Measurements from ENCODE around the gene ANKRD27. TPM values are rescaled to one million over a fixed set of nuclear protein-coding genes. Genes with fewer than 3 reads are reported as not detected.
"Not testable (repeated sequence)": the region's sequence is repeated elsewhere in the genome, so short reads cannot be mapped to it uniquely, and the experiment has no call there.

Gene ANKRD27
- total RNA-seq, 4 donors from 2014 or later, result 26.4 to 36.2 (median 30.8) TPM

GRCh38 chr19:32580901-32581704 lies 93.9 kb downstream of the ANKRD27 start, which contains the start of gene PDCD5:
TSS of gene PDCD5 (plus strand) at chr19:32581190. CDS start at chr19:32581262, 72 bp downstream.
- H3K4me1 ChIP-seq, result peaks cover 18% of the 10 kb centered on the region
- no peaks in the 10 kb centered on the region for H3K27me3 ChIP-seq
- 0% methylated on average over 21 of the region's 81 CpGs for WGBS
- peak within 1 kb of the TSS; percentile 93 for H3K4me3 ChIP-seq
- DNase-seq (ENCODE audit: low spot score in 2 of 2), result peak; percentile 96
- H3K36me3 ChIP-seq, result peaks cover 21% of the 10 kb centered on the region
- peak within 1 kb of the TSS; percentile 92 for H3K27ac ChIP-seq
- TF ChIP-seq POLR2A (IDR thresholded peaks at IDR 0.05) (peak in 1 of 2 donors; percentile 25), POLR2AphosphoS5 (IDR thresholded peaks at IDR 0.05) (no peak), EP300 (IDR thresholded peaks at IDR 0.05) (no peak)
- no peaks in the 10 kb centered on the region for H3K9me3 ChIP-seq

DNA sequence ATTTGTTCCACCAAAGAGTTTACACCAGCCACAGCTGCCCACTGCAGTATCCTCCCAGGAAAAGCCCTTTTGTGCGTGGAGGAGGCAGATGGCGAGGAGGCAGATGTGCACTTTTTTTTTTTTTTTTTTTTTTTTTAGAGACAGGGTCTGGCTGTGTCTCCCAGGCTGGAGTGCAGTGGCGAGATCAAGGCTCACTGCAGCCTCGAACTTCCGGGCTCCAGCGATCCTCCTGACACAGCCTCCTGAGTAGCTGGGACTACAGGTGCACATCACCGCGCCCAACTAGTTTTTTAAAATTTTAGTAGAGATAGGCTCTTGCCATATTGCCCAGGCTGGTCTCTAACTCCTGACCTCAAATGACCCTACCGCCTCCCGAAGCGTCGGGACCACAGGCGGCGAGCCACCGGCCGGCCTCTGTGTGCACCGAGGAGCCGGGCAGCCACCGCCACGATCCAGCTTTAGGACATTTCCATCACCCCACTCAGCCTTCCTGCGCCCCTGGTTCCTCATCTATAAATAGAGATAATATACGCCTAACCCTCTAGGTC lies 94.6 kb downstream of the ANKRD27 start:
- H3K36me3 ChIP-seq, result peaks cover 14% of the 10 kb centered on the region
- no peak for TF ChIP-seq EP300 (IDR thresholded peaks at IDR 0.05)
- TF ChIP-seq POLR2AphosphoS5 (IDR thresholded peaks at IDR 0.05), result no peak
- TF ChIP-seq, protein P1, sequence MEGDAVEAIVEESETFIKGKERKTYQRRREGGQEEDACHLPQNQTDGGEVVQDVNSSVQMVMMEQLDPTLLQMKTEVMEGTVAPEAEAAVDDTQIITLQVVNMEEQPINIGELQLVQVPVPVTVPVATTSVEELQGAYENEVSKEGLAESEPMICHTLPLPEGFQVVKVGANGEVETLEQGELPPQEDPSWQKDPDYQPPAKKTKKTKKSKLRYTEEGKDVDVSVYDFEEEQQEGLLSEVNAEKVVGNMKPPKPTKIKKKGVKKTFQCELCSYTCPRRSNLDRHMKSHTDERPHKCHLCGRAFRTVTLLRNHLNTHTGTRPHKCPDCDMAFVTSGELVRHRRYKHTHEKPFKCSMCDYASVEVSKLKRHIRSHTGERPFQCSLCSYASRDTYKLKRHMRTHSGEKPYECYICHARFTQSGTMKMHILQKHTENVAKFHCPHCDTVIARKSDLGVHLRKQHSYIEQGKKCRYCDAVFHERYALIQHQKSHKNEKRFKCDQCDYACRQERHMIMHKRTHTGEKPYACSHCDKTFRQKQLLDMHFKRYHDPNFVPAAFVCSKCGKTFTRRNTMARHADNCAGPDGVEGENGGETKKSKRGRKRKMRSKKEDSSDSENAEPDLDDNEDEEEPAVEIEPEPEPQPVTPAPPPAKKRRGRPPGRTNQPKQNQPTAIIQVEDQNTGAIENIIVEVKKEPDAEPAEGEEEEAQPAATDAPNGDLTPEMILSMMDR (IDR thresholded peaks at IDR 0.05), result no peak
- TF ChIP-seq POLR2A (IDR thresholded peaks at IDR 0.05), result no peak
- no peaks in the 10 kb centered on the region for H3K27me3 ChIP-seq
- H3K27ac ChIP-seq, result peak overlapping the region; percentile 92
- 23% methylated on average over 22 of the region's 22 CpGs for WGBS
- H3K4me1 ChIP-seq, result peaks cover 18% of the 10 kb centered on the region
- H3K4me3 ChIP-seq, result peak overlapping the region; percentile 93
- no peak for DNase-seq (ENCODE audit: low spot score in 2 of 2)
- no peaks in the 10 kb centered on the region for H3K9me3 ChIP-seq

- TF ChIP-seq POLR2AphosphoS5 (IDR thresholded peaks at IDR 0.05), result no peak
- TF ChIP-seq EP300 (IDR thresholded peaks at IDR 0.05), result no peak
- TF ChIP-seq POLR2A (IDR thresholded peaks at IDR 0.05), result no peak
- TF ChIP-seq, protein P1 (IDR thresholded peaks at IDR 0.05), result no peak
- H3K27ac ChIP-seq, result no peak overlapping the region
- 89% methylated on average over 1 of the region's 1 CpG for WGBS
Observed at GRCh38 chr19:32576790-32577189, 98.2 kb downstream of the ANKRD27 start.

GRCh38 chr19:32573492-32573794 lies 101.5 kb downstream of the ANKRD27 start:
- Histone ChIP-seq H3K9me3 (no peaks in the 10 kb centered on the region), H3K4me1 (peaks cover 8% of the 10 kb centered on the region), H3K4me3 (no peak overlapping the region), H3K36me3 (no peaks in the 10 kb centered on the region), H3K27ac (no peak overlapping the region), H3K27me3 (peaks cover 9% of the 10 kb centered on the region)
- 61% methylated on average over 3 of the region's 3 CpGs for WGBS
- DNase-seq (ENCODE audit: low spot score in 2 of 2), result no peak
- no peak for TF ChIP-seq EP300 (IDR thresholded peaks at IDR 0.05)
- no peak for TF ChIP-seq POLR2AphosphoS5 (IDR thresholded peaks at IDR 0.05)

More at GRCh38 chr19:32576790-32577189, 98.2 kb downstream of the ANKRD27 start:
- DNase-seq (ENCODE audit: low spot score in 2 of 2), result no peak
- Histone ChIP-seq H3K27me3 (peaks cover under 1% of the 10 kb centered on the region), H3K36me3 (no peaks in the 10 kb centered on the region), H3K9me3 (no peaks in the 10 kb centered on the region), H3K4me1 (peaks cover 9% of the 10 kb centered on the region), H3K4me3 (no peak overlapping the region)

DNA sequence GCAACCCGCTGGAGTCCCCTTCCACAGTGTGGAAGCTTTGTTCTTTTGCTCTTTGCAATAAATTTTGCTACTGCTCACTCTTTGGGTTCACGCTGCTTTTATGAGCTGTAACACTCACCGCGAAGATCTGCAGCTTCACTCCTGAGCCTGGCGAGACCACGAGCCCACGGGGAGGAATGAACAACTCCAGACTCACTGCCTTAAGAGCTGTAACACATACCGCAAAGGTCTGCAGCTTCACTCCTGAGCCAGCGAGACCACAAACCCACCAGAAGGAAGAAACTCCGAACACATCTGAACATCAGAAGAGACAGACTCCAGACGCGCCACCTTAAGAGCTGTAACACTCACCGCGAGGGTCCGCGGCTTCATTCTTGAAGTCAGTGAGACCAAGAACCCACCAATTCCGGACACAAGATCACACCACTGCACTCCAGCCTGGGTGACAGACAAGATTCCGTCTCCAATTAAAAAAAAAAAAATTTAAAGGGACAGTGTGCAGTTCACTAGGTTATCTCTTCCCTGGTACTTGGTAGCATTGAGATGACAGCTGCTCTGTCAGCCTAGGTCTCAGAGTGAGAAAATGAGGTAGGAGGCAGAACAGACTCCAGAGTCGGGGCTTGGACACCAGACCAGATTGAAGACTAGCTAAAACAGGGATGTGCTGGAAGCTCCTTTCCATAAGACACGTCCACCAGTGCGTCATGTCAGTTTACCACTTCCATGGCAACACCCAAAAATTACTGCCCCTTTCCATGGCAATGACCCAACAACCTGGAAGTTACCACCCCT lies 102.1 kb downstream of the ANKRD27 start:
- 76% methylated on average over 21 of the region's 21 CpGs for WGBS
- not testable (repeated sequence) for H3K4me3 ChIP-seq; H3K4me1 ChIP-seq; DNase-seq (ENCODE audit: low spot score in 2 of 2); H3K27ac ChIP-seq; H3K36me3 ChIP-seq; H3K9me3 ChIP-seq
- H3K27me3 ChIP-seq, result peaks cover 14% of the 10 kb centered on the region

GRCh38 chr19:32571471-32572075 lies 103.4 kb downstream of the ANKRD27 start:
- H3K4me3 ChIP-seq; H3K36me3 ChIP-seq; H3K27ac ChIP-seq; H3K9me3 ChIP-seq; DNase-seq (ENCODE audit: low spot score in 2 of 2); H3K4me1 ChIP-seq: not testable (repeated sequence)
- H3K27me3 ChIP-seq, result peaks cover 23% of the 10 kb centered on the region
- 72% methylated on average over 9 of the region's 36 CpGs for WGBS

All from suprapubic skin (tissue), 4 donors.